Stimulated activated CD8-positive, alpha-beta memory T cell treated with anti-CD3 and anti-CD28 coated beads, Interleukin-12 subunit alpha, Interleukin-12 subunit beta, amount 100 ng/mL, for 24 hours (primary cell): Measurements from ENCODE around the gene SGTA.
A peak's percentile ranks its signal among the peaks of the same experiment; 100 is the strongest.

Experiments
- DNase-seq: peaks from one replicate; pipeline ENCODE4 v3.0.0-alpha.2; 2020; ENCODE audit errors: extremely low read depth

The SGTA gene

DNA sequence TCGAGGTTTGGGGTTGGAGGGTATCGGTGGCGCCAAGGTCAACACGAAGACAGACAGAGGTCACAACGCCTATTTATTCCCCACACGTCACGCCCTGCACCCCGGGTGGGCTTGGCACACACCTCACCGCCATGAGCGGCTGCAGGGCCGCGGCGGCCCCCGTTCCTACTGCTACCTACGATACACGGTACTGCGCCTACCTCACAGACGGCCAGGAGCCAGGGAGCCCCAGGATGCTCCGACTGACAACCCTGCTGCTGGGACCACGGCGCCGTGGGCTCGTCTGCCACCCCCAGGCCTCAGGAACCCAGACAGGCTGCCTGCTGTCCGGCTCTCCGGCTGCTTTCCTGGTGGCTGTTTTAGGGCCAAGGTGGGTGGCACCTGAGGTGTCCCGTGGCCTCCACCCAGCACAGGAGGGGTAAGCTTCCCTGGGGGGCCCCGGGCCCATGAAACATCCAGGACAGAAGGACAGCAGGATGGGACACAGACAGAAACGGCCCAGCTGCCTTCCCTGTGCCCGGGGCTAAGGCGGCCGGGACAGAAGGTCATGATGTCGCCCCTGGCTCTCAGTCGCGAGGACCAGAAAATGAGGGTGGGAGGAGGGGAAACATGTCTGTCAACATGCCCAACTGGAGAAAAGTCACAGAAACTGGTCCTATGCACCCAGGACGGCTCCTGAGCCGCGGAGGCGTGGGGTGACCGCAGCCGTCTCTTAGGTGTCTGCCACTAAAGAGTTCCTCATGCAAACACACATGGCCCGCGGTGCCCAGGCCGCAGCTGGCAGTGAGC is 28.2 kb downstream of the SGTA start:
- DNase-seq: no peak

DNA sequence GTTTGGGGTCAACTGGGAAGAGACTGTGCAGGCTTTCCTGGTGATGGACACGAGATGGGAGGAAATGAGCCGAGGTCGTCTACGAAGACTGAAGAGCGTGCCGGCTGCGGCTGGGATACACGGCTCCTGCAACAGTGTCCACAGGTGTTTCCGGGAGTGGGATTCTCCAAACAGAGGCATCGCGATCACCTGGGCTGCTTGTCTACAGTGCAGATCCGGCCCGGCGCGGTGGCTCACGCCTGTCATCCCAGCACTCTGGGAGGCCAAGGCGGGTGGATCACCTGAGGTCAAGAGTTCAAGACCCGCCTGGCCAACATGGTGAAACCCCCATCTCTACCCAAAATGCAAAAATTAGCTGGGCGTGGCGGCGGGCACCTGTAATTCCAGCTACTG is 31.6 kb downstream of the SGTA start:
- DNase-seq: no peak

DNA sequence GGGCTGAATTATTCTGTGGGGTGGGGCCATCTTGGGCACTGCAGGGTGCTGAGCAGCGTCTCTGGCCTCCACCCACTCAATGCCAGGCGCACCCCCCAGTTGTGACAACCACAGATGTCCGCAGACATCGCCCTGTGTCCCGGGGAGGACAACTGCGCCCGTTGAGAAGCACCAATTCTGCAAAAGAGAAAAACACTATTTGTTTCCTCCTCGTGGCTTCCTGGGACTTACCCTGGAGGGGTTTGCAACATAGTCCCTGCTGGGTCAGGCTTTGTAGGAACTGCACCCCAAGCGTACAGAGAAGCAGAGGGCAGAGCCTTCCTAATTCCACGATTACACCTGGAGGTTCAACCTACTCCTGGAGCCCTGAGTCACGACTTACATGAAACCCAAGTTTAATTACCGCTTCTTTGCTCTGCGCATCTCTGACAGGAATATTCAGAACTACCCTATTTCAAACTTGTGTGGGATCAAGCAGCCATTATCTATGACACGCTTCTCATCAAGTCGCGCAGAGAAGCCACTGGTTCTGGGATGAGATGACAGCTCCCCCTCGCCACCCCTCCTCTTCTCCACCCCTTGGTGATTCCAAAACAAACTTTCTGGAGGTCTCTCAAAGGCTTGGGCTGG is 32.1 kb downstream of the SGTA start:
- DNase-seq: no peak

DNA sequence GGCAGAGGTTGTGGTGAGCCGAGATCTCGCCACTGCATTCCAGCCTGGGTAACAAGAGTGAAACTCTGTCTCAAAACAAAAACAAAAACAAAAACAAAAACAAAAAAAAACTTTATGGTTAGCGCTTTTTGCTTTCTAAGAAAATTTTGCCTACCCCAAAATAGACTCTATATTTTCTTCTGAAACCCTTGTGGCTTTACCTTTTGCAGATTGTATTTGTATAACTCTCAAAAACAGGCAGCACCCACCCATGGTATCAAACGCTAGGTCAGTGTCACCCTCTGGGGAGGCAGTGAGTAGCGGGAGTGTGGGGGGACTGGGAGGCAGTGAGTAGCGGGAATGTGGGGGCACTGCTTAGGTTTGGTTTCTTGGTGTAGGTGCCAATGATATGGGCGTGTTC is 35.7 kb downstream of the SGTA start:
- DNase-seq: no peak

DNA sequence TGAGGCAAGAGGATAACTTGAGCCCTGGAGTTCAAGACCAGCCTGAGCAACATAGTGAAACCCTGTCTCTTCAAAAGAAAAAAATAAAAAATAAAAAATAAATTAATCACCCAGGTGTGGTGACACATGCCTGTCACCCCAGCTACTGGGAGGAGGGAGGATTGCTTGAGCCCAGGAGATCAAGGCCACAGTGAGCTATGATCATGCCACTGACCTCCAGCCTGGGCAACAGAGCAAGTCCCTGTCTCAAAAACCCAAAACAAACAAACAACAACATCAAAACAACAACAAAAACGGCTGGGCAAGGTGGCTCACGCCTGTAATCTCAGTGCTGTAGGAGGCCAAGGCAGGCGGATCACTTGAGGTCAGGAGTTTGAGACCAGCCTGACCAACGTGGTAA is 39.0 kb downstream of the SGTA start:
- DNase-seq: no peak

DNA sequence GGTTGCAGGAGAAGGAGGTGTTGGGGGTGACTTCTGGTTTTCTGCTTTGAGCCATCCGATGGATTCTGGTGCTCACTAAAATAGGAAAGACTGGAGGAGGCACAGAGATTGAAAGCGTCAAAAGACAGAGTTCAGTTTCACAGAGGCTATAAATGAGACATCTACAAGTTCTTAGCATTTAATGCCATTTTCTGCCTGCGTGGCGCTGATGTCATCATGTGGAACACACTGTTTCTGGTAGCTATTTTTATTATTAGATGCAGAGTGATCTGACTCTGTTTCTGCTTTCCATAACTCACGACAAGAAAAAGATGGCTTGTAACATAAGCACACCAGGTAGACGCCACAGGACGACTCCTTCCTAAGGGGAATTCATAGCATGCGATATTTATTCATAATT is 40.0 kb downstream of the SGTA start:
- no peak for DNase-seq

DNA sequence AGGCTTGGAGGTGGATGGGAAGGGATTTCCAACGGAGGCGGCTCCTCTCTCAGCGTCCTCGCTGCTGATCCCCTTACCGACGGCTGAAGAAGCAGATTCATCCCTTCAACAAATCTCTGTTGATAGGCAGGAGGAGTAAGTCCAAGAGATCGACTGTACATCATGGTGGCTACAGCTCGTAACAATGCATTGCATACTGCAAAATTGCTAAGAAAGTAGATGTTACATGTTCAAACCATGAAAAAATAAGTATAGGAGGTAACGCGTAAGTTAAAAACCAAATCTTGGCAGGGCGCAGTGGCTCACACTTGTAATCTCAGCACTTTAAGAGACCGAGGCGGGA is 42.8 kb downstream of the SGTA start:
- DNase-seq: no peak

DNA sequence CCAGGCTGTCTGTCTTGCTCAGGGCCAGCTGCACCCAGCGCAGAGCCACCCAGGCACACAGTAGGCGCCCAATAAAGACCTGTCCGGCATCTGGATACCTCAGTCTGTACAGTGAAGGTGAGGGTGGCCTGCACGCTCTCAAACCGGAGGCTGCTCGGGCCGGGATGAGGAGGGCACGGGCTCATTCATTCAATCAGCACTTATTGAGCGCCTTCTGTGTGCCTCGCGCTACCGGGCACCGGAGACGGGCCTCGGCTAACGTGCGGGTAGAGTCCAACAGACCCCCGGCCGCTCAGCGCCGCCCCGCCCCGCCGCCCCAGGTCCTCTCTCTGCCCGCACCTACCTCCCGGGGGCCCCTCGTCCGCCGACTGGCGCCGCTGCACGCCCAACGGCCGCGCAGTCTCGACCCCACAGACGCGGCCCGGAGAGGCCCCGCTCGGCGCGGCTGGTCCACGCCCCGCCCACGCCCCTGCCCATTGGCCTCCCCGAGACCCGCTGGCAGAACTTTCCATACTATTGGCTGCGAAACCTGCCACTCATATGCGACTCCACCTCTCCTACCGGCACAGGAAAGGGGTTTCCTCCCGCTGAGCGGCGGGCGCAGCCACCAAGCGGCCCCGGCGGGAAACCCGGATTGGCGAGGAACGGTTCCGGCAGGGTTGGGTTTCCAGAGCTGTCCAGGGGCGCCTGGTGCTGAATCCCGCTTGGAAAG is 43.3 kb downstream of the SGTA start, which contains the start of gene SLC39A3:
TSS of gene SLC39A3 (minus strand) at position 416 of the 712 bp plus-strand sequence. CDS start 2,760 bp downstream, outside the sequence.
- DNase-seq: peak; percentile 95

DNA sequence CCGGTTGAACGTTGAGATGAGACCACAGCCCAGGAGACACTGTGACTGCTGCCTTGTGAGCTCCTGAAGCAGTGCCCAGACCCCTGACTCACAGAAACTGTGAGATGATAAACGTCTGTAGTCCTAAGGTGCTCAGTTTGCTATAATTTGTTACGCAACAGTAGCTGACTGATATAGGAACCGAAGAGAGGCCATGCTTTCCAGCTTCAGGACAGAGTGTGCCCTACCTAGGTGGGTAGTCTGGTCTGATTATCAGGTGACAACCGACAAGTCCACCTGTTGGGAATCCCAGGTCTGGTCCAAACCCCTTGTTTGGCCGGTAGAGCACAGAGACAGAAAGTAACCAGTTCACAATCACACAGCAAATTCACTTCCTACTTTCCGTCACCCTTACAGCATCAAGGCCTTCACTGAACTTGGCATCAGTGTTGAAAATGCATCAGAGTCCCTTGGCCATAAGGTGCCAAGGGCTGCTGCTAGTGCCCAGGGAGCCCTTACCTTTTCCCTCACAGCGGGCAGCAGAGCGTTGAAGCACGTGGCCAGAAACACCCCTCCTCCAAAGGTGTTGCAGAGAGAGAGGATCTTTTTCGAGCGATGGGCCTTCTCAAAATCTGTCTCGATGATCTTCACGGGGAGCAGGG is 46.4 kb downstream of the SGTA start:
- no peak for DNase-seq

DNA sequence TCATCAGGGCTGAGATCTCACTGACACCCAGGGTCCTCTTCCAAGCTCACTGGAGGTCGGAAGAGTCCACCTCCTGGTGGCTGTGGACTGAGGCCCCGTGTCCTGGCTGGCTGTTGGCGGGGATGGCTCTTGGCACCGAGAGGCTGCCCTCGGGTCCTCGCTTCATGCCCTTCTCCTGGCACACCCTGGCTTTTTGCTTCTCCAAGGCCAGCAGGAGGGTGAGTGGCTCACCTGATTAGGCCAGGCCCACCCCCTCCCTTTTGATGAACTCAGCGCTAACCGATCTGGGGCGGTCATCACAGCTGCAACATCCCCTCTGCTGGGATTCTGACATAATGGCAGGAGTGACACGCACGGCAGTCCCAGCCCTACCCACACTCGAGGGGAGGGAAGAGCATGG is 47.7 kb downstream of the SGTA start:
- DNase-seq: no peak

DNA sequence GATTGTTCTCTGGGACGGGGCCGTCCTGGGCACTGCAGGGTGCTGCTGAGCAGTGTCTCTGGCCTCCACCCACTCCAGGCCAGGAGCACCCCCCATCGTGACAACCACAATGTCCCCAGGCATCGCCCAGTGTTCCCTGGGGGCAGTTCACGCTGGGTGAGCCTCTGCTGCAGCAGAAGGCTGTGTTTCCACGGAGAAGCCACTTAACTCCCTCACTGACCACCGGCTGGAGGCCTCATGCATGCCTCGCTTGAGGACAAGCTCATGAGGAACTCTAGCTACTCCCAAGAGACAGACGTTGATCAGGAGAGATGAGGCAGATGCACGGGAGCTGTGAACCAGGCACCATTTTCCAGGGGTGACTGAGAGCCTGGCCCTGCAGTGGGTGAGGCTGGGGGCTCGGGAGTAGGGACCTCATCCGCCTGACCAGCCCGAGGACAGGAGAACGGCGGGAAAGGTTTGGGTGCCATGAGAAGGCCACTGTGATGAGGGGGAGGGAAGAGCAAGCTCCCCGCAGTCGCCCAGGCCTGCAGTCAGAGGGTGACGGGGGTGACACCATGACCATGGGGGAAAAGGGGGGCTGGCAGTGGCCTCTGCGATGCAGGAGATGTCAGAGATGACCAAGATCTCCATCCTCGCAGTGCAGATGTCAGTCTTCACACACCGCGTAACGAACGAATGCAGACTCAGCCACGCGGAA is 48.3 kb downstream of the SGTA start:
- DNase-seq: no peak

DNA sequence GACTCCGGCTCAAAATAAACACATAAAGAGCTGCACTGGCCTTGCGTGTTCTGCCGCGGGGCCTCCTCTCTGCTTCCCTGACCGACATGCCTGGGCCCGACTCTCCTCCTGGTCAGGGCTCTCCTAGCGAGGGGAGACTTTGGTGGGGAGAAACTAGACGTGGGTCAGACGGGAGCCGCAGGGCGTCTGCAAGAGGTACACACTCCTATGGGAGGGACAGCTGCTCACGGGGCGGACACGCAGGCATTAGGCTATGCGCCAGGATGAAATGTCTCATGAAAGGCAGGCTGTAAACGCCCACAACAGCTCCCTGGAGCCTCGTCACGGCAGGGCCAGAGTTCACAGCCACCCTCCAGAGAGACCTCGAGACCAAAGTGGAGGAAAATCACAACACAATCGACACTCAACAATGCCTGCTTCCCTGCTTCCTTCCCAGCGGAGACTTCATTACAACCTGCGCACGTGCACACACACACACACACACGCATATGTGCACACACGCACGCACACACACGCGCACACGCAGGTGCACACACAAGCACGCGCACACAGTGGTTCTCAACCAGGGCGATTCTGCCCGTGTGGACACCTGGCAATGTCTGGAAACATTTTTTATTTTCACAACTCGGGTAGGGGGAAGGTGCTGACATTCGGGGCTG is 49.0 kb downstream of the SGTA start:
- no peak for DNase-seq

DNA sequence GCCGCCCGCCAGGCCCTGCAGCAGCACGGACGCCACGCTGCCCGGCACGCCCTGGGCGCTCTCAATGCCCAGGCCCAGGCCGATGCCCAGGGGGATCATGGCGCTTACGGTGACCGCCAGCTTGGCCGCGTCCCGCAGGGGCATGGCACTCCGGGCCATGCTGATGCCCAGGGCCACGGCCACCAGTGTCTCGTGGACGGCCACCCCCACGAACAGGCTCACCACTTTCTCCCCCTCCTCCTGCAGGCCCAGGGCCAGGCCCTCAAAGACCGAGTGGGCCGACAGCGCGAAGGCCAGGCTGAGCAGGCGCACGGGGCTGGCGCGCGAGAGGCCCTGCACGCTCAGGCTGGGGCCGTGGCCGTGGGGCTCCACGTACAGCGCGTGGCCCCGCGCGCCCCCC is 50.2 kb downstream of the SGTA start:
- DNase-seq: no peak

DNA sequence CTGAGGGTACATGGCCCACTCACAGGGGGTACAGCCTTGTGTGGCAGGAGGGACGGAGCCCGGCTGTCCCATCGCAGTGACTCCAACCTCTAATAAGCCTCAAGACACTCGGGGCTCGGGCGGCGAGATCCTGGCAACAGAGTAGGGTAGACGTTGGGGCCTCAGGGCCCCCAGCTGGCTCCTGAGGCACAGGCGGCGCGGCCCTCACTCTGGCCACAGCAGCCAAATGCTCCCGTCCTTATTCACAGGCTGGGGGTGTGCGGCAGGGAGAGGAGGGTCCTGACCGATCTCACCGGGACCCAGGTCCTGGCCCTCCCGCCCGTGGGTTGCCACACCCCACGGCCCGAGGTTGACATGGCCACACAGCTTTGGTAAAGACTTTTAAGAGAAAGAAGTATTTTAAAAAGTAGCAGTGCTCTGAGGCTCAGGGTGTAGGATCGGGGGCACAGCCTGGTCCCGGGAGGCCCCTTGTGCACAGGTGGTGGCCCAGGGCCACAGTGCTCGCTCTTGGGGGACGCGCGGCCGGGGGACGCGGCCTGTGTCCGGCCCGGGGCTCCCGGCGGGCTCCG is 50.8 kb downstream of the SGTA start:
- no peak for DNase-seq

DNA sequence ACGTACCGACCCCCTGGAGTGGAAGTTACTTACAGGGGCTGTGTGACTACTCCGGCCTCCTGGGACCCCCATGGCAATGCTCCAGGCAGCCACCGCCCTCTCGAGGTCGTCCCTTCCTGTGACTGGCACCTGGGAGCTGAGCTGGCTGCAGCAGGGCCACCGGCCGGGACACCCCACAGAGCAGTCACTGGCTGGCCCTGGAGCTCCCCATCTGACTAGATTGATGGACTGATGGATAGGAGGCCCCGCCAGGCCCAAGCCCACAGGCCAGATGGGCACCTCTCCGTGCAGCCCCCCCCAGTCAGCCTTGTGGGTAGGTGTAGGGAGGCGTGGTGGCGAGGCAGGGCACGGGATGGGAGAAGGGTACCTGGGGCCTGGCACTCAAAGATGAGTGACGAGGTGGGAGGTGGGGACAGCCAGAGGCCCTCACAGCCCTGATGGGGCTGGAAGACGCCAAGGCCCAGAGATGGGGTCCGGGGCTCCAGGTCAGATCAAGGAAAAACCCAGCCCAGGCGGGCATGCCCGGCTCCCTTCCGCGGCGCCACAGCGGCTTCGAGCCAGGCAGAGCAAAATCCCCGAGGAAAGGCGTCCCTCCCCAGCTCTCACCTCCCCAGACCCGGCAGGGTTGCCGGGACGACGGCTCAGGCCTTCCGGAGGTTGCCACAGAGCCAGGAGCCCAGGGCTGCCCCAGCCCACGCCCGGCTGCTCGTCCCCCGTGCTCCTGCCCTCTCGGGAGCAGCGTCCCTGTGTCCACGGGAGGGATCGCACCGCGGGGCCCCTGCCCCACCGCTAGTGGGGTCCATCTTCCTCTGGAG is 51.7 kb downstream of the SGTA start:
- no peak for DNase-seq

DNA sequence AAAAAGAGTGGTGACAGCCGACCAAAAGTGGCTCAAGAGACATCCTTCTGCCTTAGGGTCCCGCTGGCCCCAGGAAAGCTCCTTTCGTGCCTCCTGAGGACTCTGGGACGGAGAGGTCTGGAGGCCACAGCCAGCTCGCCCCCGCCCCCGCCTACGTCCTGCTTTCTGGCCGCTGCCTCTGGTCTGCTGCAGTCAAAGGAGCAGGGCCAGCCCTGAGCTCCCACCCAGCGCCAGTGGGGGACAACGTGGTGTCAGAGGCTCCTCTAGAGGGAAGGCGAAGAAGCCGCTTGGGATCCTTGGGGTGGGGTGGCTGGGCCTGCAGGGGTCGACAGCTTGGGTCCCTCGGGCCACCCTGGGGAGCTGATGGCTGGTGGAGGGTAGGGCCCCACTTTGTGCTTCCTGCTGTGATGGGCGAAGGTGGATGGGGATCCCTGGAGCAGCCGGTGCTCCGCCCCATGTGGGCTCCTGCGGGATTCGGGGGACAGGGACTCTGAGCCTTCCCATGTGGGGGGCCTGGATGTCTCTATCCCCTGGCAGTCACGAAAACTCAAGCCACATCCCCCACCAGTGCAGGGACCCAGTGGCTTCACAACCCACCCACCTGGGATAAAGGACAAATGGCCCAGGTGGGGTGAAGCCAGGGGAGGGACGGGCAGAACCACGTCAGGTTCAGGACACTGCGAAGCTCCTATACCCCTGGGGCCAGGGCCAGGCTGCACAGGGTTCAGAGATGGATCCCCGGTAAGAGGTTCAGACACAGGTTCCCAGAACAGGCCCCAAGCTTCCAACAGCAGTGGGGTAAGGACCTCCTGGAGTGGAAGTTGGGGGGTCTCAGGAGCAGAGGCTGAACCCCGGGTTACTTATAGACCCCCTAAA is 52.9 kb downstream of the SGTA start:
- no peak for DNase-seq

DNA sequence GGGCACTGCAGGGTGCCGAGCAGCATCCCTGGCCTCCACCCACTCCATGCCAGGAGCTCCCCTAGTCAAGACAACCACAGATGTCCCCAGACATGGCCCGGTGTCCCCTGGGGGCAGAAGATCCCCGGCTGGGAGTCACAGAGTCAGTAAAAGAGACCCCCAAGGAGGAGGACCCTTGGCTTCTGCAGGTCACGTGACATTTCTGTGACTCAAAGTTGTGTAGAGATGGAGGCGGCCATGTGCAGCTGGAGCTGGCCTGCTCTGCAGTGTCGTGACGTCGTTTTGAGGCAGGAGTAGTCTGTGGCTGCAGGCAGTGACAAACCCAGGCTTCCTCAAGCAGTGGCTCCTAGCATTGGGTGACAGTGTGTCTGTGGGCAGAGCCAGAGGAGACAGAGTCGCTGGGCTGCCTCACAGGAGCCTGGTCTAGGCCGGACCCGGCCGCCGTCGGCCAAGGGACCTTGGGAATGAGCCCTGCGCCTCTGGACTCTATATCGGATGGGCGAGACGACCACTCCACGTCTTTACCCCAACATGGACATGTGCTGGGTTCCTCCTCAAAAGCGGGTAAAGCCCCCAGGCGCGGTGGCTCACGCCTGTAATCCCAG is 54.2 kb downstream of the SGTA start:
- no peak for DNase-seq

DNA sequence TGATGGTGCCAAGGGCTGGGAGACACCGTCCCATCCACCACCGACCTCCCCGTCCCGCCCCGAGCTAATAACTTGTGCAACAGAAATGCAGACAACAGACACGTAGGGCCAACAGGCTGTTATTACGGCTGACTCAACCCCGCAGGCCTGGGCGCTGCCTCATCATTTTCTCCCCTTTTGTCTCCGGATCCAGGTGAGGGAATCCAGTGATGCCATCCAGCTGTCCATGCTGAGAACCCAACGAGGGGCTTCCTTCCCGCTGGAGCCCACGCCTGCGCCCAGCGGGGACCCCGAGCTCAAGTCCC is 55.5 kb downstream of the SGTA start:
- DNase-seq: no peak
